ENCODE measurements around the gene HRH2.

GRCh38 chr5:175738602-175739133 lies 80.8 kb downstream of the HRH2 start:
- TF ChIP-seq CTCF (IDR thresholded peaks at IDR 0.05; ENCODE audit: insufficient read depth, low read length) (no peak), GABPA (IDR thresholded peaks at IDR 0.05; ENCODE audit: low read depth) (no peak), REST (IDR thresholded peaks at IDR 0.05; ENCODE audit: insufficient replicate concordance, low read depth) (no peak), POLR2AphosphoS5 (IDR thresholded peaks at IDR 0.05; ENCODE audit: low read depth) (no peak)

Data from HL-60 (cell line).